SU-DHL-6 (cell line): Measurements from ENCODE around the gene PCDHGC4.

Experiments
- H2AFZ ChIP-seq: fragments of 200-600 bp; sonication (generic); 2 replicates; pipeline ENCODE4 v1.6.1; 2014; ENCODE audit warnings: low read depth, mild to moderate bottlenecking, moderate library complexity, mixed read lengths, antibody characterized with exemption, low read length; ENCODE audit not compliant: severe bottlenecking
- H3F3A ChIP-seq: fragments of 200-600 bp; shearing (Covaris generic); 2 replicates; pipeline ENCODE4 v1.6.0; 2016; ENCODE audit warnings: antibody characterized with exemption, mild to moderate bottlenecking; ENCODE audit not compliant: insufficient read depth
- H3K27ac ChIP-seq: fragments of 200-600 bp; sonication (generic); 2 replicates; pipeline ENCODE4 v1.5.1; 2016; ENCODE audit warnings: low read depth, mild to moderate bottlenecking, low read length, moderate library complexity, mixed read lengths
- H3K27me3 ChIP-seq: fragments of 200-600 bp; sonication (generic), shearing (Covaris generic); 2 replicates; pipeline ENCODE4 v1.6.0; 2014; ENCODE audit warnings: mild to moderate bottlenecking, low read length
- H3K36me3 ChIP-seq: fragments of 200-600 bp; sonication (generic); 2 replicates; pipeline ENCODE4 v1.6.1; 2014; ENCODE audit warnings: mild to moderate bottlenecking, low read length, mixed read lengths
- H3K4me2 ChIP-seq: fragments of 300-600, 200-600 bp; shearing (Covaris generic), sonication (generic); 2 replicates; pipeline ENCODE4 v1.6.0; 2014; ENCODE audit warnings: low read length, low read depth, mild to moderate bottlenecking; ENCODE audit not compliant: poor library complexity, severe bottlenecking
- H3K4me3 ChIP-seq: fragments of 200-600 bp; sonication (generic); 2 replicates; pipeline ENCODE4 v1.5.1; 2014; ENCODE audit warnings: antibody characterized with exemption, low read length, mild to moderate bottlenecking, mixed read lengths; ENCODE audit not compliant: insufficient read depth, poor library complexity, severe bottlenecking
- H3K79me2 ChIP-seq: fragments of 200-600 bp; sonication (generic); 2 replicates; pipeline ENCODE4 v1.6.1; 2014; ENCODE audit warnings: mild to moderate bottlenecking, low read length, moderate library complexity; ENCODE audit not compliant: insufficient read depth
- H3K9ac ChIP-seq: fragments of 200-600 bp; sonication (generic); 2 replicates; pipeline ENCODE4 v1.7.0; 2014; ENCODE audit warnings: mild to moderate bottlenecking, low read length
- H3K9me2 ChIP-seq: fragments of 200-600 bp; sonication (generic); replicated peaks from 2 replicates; pipeline ENCODE4 v1.6.1; 2014; ENCODE audit warnings: low read length; ENCODE audit not compliant: insufficient read depth
- H3K9me3 ChIP-seq: fragments of 200-600 bp; sonication (generic); 2 replicates; pipeline ENCODE4 v1.6.1; 2014; ENCODE audit warnings: low read length, mixed read lengths; ENCODE audit not compliant: insufficient read depth
- H4K20me1 ChIP-seq: fragments of 200-600 bp; sonication (generic); 2 replicates; pipeline ENCODE4 v1.6.1; 2014; ENCODE audit warnings: low read depth, mild to moderate bottlenecking, antibody characterized with exemption, low read length, moderate library complexity, mixed read lengths
- CTCF ChIP-seq: fragments of 200-600 bp; sonication (generic); IDR thresholded peaks from one replicate; pipeline ENCODE4 v1.5.1; 2017; ENCODE audit warnings: antibody characterized with exemption, mild to moderate bottlenecking, low read length, moderate library complexity; ENCODE audit not compliant: insufficient read depth, poor library complexity, severe bottlenecking
- EZH2phosphoT487 ChIP-seq: fragments of 200-600 bp; sonication (generic), shearing (Covaris generic); conservative IDR thresholded peaks from 2 replicates; pipeline ENCODE4 v1.6.1; 2018; ENCODE audit warnings: mild to moderate bottlenecking, antibody characterized with exemption, low read length, moderate library complexity, mixed read lengths

PCDHGC4 gene

GRCh38 chr5:141521244-141521781 lies 36.5 kb downstream of the PCDHGC4 start:
- no peak overlapping the region for H3K4me3 ChIP-seq
- H4K20me1 ChIP-seq = no peaks in the 10 kb centered on the region
- H3K9me3 ChIP-seq = no peaks in the 10 kb centered on the region
- no peaks in the 10 kb centered on the region for H3K9me2 ChIP-seq
- H3K27ac ChIP-seq = peak overlapping the region; percentile 99
- TF ChIP-seq CTCF (no peak), EZH2phosphoT487 (no peak)
- H3K4me2 ChIP-seq = no peak overlapping the region
- peaks cover 32% of the 10 kb centered on the region for H3K79me2 ChIP-seq
- H3K36me3 ChIP-seq = peaks cover 36% of the 10 kb centered on the region
- peaks cover 54% of the 10 kb centered on the region for H3F3A ChIP-seq
- no peaks in the 10 kb centered on the region for H3K27me3 ChIP-seq
- H2AFZ ChIP-seq = no peak overlapping the region
- no peak overlapping the region for H3K9ac ChIP-seq

- Histone ChIP-seq H3K9me2 (no peaks in the 10 kb centered on the region), H3K36me3 (peaks cover 36% of the 10 kb centered on the region), H2AFZ (no peak overlapping the region), H3K27ac (peak overlapping the region; percentile 99), H3F3A (peaks cover 54% of the 10 kb centered on the region), H3K9ac (peak overlapping the region; percentile 26), H3K4me2 (peak overlapping the region; percentile 26), H3K79me2 (peaks cover 41% of the 10 kb centered on the region), H3K27me3 (no peaks in the 10 kb centered on the region), H3K4me3 (no peak overlapping the region), H3K9me3 (no peaks in the 10 kb centered on the region), H4K20me1 (no peaks in the 10 kb centered on the region)
- TF ChIP-seq CTCF = no peak
- TF ChIP-seq EZH2phosphoT487 = no peak
Observed at GRCh38 chr5:141522301-141522700, 37.5 kb downstream of the PCDHGC4 start.

- Histone ChIP-seq H4K20me1 (no peaks in the 10 kb centered on the region), H3K9ac (peak overlapping the region; percentile 86), H3K79me2 (peaks cover 58% of the 10 kb centered on the region), H2AFZ (no peak overlapping the region), H3K27ac (peak overlapping the region; percentile 99), H3K36me3 (peaks cover 45% of the 10 kb centered on the region), H3K9me3 (no peaks in the 10 kb centered on the region), H3K4me2 (peak overlapping the region; percentile 94), H3F3A (peaks cover 60% of the 10 kb centered on the region), H3K27me3 (no peaks in the 10 kb centered on the region), H3K9me2 (no peaks in the 10 kb centered on the region), H3K4me3 (peak overlapping the region; percentile 6)
- TF ChIP-seq CTCF (no peak), EZH2phosphoT487 (no peak)
Observed at GRCh38 chr5:141523991-141524390, 39.2 kb downstream of the PCDHGC4 start.
